CD4-positive, alpha-beta T cell treated with Interferon gamma for 1 hour (primary cell): Measurements from ENCODE around the gene ELOA2.
"Not testable (repeated sequence)": the region's sequence is repeated elsewhere in the genome, so short reads cannot be mapped to it uniquely, and the experiment has no call there.

Experiments
- DNase-seq: peaks from one replicate; pipeline ENCODE4 v3.0.0-alpha.2; 2020

ELOA2 gene, protein sequence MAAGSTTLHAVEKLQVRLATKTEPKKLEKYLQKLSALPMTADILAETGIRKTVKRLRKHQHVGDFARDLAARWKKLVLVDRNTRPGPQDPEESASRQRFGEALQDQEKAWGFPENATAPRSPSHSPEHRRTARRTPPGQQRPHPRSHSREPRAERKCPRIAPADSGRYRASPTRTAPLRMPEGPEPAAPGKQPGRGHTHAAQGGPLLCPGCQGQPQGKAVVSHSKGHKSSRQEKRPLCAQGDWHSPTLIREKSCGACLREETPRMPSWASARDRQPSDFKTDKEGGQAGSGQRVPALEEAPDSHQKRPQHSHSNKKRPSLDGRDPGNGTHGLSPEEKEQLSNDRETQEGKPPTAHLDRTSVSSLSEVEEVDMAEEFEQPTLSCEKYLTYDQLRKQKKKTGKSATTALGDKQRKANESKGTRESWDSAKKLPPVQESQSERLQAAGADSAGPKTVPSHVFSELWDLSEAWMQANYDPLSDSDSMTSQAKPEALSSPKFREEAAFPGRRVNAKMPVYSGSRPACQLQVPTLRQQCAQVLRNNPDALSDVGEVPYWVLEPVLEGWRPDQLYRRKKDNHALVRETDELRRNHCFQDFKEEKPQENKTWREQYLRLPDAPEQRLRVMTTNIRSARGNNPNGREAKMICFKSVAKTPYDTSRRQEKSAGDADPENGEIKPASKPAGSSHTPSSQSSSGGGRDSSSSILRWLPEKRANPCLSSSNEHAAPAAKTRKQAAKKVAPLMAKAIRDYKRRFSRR

GRCh38 chr18:47035156-47035671, at the start of gene ELOA2:
TSS of gene ELOA2 (minus strand) at chr18:47035621. CDS start at chr18:47035264, 357 bp downstream.
- no peak for DNase-seq

DNA sequence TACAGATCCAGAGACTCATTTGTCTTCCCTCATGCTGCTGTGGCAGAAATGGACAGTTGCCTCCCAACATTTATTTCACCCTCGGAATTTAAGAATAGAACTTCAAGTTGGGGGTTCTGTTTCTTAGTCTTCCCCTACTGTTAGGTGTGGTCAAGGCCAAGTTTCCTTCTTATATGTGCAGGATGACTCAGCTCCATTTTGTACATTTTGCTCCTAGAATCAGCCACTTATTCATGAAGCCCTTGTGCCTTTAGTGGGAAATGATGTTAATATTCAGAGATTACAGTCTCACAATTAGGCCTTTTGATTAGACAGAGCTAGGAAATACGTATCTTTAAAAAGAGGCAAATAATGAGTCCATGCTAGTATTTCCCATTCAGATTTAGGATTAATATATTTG, 46.2 kb upstream of the ELOA2 start:
- no peak for DNase-seq

- no peak for DNase-seq
Observed at GRCh38 chr18:47080872-47081271, 45.5 kb upstream of the ELOA2 start.

DNA sequence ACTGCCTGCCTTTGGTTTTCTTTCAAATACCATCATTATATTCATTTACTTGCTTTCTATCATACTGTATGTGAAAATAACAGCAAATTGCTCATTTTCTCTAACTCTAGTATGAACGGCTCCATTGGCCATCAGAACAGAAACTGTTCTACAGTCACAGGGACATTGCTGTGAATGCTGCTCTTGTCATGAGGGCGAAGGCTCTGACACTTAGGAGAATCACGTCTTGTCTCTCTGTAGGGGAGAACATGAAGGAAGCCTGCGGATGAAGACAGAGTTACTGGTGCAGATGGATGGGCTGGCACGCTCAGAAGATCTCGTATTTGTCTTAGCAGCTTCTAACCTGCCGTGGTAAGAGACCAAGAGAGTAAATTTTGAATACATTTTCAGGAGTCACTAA, 41.7 kb upstream of the ELOA2 start:
- DNase-seq, result no peak

- DNase-seq, result no peak
Observed at GRCh38 chr18:47075098-47075883, 39.9 kb upstream of the ELOA2 start.

- DNase-seq, result no peak
Observed at GRCh38 chr18:47067648-47068047, 32.2 kb upstream of the ELOA2 start.

DNA sequence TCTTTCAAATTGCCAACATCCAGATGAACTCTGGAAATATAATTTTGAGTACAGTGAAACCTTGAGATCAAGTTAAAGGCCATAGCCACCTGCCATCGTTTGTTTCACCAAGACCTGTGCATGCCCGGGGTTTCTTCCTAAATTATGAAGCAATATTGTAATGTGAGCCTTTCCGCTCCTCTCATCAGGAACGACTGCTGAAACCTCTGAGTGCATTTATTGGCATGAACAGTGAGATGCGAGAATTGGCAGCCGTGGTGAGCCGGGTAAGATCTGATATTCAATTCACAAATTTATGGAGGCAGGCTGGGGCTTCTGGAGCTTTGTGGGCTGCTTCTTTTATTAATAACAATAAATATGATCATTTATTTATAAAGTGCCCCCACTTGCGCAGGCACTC, 27.7 kb upstream of the ELOA2 start:
- DNase-seq, result no peak

DNA sequence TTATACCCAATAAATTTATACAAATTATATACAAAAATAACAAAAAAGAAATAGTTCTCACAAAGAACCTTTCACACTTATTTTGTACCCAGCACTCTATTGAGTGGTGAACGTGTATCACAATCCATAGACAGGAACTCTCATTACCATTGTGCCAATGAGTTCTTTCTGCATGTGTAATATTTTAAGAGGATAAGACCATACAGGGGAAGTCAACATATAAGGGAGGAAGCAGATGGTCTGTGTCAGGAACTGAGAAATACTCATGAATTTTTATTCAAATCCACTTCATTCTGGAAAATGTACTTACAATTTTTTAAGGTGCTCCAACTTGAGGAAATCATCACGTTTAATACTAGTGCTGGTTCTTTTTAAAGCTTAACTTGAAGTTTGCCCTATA, 27.1 kb upstream of the ELOA2 start:
- DNase-seq, result no peak

DNA sequence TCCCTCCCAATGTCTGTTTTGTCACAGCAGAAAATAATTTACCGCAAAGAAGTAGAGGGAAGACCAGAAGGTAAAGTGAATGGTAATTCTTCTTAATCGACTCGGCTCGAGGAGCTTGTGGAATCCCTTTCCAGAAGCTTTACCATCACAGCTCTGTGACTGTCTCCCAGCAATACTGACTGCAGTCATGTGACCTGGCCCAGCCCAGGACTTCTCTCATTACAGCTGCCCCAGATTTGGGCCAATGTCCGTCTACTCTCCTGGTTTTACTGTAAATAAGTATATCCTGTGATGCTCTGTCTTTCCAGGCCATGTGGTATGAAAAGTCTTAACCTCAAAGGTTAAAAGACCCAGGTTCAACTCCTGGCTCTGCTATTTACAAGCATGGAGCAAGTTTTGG, 18.9 kb upstream of the ELOA2 start:
- no peak for DNase-seq

- no peak for DNase-seq
Observed at GRCh38 chr18:47050468-47050867, 15.0 kb upstream of the ELOA2 start.

DNA sequence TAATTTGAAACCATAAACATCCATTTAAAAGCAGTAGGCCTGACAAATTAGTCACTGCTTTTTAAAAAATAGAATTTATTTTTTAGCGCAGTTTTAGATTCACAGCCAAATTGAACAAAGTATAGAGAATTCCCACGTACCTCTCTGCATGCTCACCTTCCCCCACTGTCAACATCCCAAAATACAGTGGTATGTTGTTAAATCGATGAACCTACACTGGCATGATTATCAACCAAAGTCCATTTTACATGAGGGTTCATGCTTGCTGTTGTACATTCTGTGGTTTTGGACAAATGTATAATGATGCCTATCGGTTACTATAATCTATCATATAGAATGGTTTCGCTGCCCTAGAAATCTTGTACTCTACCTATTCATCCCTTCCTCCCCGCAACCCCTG, 5.6 kb upstream of the ELOA2 start:
- no peak for DNase-seq

DNA sequence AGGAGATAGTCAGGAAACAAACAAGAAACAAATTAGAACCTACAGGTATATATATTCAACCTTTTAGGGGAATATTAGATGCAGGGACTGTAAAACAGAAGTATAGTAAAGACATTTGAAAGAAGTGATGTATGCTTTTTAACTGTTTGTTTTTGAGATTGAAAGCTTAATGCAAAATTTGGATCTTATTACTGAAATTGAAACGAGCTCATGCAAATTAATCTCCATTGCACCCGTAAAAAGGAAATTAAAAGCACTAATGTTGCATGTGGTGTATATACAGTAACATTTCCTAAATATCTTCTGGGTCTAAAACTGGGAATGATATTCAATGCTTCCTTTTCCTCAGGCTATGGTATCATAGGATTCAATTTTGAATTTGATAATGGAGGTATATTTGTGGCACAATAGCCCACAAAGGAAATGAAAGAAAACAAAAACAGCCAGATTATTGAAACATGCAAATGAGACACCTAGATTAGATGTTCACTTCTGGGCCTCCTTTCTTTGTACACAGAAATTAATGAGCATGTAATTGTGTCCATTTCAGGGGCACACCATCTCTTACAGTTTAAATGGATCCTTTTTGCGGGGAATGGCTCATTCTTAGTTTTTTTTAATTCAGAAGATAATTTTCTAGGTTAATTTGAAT, 1.6 kb upstream of the ELOA2 start:
- no peak for DNase-seq

GRCh38 chr18:47036298-47036874, 965 bp upstream of the ELOA2 start:
- no peak for DNase-seq

GRCh38 chr18:47034591-47034990, 830 bp downstream of the ELOA2 start:
- not testable (repeated sequence) for DNase-seq

DNA sequence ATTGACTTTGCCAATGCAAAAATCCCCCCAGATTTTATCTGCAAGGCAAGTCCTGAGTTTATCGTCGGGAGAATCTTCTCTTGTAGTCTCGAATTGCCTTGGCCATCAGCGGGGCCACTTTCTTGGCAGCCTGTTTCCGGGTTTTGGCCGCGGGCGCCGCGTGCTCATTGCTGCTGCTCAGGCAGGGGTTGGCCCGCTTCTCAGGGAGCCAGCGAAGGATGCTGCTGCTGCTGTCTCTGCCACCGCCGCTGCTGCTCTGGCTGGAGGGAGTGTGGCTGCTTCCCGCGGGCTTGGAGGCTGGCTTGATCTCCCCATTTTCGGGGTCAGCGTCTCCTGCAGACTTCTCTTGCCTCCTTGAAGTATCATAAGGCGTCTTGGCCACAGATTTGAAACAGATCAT, 2.5 kb downstream of the ELOA2 start:
- no peak for DNase-seq

DNA sequence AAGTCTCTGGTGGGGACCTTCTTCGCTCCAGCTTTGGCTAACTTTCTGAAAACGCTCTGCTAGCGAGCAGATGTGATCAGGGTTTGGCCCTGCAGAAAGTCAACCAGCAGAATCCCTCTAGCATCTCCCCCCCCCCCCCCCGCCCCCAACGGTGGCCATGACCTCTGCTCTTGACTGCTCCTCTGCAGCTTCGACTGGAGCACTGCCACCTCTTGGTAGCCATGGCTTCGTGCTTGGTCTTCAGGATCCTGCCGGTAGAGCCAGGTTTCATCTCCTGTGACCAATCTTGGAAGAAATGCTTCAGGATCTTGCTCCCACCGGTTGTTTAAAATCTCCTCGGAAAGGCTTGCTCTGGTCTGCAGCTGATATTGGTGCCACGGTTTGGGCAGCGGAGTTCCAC, 4.5 kb downstream of the ELOA2 start:
- not testable (repeated sequence) for DNase-seq

- DNase-seq, result not testable (repeated sequence)
Observed at GRCh38 chr18:47029684-47030353, 5.6 kb downstream of the ELOA2 start.

GRCh38 chr18:47028738-47029137, 6.7 kb downstream of the ELOA2 start:
- DNase-seq, result not testable (repeated sequence)

DNA sequence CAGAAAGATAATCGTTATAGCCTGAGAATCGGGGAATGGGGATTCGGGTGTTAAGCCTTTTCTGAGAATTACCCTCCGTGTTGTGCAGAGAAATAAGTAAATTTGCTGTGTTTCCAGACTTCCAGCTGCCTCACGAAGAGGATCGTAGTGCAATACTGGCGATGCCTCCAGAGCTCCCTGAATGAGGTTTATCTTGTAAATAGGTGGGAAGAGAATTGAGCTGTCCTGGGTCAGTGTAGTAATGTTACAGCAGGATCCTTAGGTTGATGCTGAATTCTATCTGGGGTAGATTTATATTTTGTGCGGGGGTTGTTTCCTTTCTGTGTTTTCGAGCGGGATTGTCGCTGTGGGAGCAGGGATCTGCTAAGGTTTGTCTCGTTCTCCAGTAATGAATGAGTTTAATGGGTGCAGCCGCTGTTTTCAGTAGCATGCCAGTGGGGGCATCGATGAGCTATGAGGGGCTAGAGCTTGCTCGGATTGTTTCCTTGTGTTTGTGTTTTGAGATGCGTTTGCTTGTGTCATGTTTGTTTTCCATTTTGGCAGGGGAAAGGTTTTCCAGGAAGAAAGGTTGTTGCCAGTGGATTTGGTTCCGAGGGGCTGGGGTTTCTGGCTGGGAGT, 9.8 kb downstream of the ELOA2 start:
- DNase-seq, result not testable (repeated sequence)

DNA sequence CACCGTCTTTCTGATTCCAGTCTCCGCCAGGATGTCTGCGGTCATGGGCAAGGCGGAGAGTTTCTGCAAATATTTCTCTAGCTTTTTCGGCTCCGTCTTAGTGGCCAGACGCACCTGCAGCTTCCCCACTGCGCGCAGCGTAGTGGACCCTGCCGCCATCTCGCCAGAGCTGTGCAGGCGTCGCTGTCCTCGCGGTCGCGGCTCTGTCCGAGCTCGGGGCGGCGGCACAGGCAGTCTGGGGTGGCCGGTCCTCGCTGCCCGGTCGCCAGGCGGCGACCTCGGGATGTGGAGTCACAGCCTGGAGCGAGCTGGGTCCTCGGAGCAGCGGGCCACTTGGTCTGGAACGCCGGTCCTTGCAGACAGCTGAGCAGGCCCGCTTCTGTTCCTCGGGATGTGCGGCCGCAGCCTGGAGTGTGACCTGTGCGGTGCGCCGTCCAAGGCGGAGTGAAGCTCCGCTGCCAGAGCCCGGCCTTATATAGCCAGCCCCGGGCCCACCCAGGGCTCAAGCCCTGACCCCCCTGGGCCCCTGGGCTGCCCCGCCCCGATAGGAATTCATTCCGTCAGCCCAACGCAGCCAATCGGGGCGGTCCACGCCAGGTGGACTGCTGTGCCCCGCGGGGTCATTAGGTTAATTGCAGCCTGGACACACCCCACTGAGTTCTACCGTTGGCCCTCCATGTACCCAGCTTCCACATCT, 11.5 kb downstream of the ELOA2 start:
- not testable (repeated sequence) for DNase-seq

- DNase-seq, result not testable (repeated sequence)
Observed at GRCh38 chr18:47022821-47023220, 12.6 kb downstream of the ELOA2 start.
